AG04450 (cell line): Measurements from ENCODE around the gene RIC8B. TPM values are rescaled to one million over a fixed set of nuclear protein-coding genes. Genes with fewer than 3 reads are reported as not detected.

ENCODE experiments used
- CTCF ChIA-PET: fragments of 300-600, 350-600 bp; formaldehyde crosslinking; extraction: SDS; loops from one replicate; lab custom pipeline; 2022; ENCODE audit warnings: antibody characterized with exemption, inconsistent platforms; lab: Charles Lee
- POLR2A ChIA-PET: fragments of 350-600 bp; formaldehyde crosslinking; extraction: SDS; loops from one replicate; lab custom pipeline; 2021; ENCODE audit warnings: antibody characterized with exemption, inconsistent platforms; lab: Yijun Ruan, JAX
- DNase-seq: peaks from one replicate; pipeline ENCODE4 v3.0.0-alpha.2; 2011; ENCODE audit warnings: low read depth, low spot score
- H3K27ac ChIP-seq: one replicate; pipeline ENCODE4 v1.5.1; 2012; ENCODE audit warnings: low read depth, low read length, control low read depth
- H3K27me3 ChIP-seq: one replicate; pipeline ENCODE4 v1.6.0; 2012; ENCODE audit warnings: low read length; ENCODE audit not compliant: control insufficient read depth, insufficient read depth
- H3K4me3 ChIP-seq: 2 replicates; pipeline ENCODE4 v1.5.1; 2011; ENCODE audit warnings: mild to moderate bottlenecking, low read depth, low read length, control low read depth
- H3K9me3 ChIP-seq: 2 replicates; pipeline ENCODE4 v1.5.1; 2012; ENCODE audit warnings: low read length; ENCODE audit not compliant: control insufficient read depth, insufficient read depth
- polyA plus RNA-seq: library from polyadenylated mRNA; depleted of rRNA; stranded (reverse); fragments of >200 nt; gene quantifications from 2 replicates; pipeline ENCODE4 v1.2.3, GENCODE V29; 2011
- TF ChIP-seq, protein P1 (sequence below): IDR thresholded peaks from 2 replicates; pipeline ENCODE4 v1.5.1; 2011; ENCODE audit warnings: low read depth, low read length, control low read depth, inconsistent platforms

Gene RIC8B
- polyA plus RNA-seq, 1 experiment, result 11.2 TPM

DNA sequence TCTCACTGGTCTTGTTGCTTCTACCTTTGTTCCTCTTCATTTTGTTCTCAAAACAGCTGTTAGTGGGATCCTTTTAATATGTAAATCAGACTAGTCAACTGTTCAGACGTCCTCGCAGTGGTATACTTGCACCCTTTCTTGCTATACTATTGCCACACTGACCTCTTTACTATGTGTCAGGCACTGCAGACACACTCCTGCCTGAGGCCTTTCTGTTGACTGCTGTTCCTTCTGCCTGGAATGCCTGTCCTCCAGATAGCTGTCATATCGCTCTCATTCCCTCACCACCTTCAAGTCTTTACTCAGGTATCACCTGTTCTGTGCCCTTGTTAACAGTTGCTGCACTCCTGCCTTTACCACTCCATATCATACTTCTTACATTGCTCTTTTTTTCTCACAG lies 91.2 kb downstream of the RIC8B start:
- no peak overlapping the region for H3K4me3 ChIP-seq
- ChIA-PET POLR2A (no interaction called here), CTCF (interaction anchor here (1.3 to 1.5 kb wide), 2 partner anchors 24 kb away, joined by 4 to 5 read pairs; no protein-coding TSS in a partner anchor)
- TF ChIP-seq, protein P1, sequence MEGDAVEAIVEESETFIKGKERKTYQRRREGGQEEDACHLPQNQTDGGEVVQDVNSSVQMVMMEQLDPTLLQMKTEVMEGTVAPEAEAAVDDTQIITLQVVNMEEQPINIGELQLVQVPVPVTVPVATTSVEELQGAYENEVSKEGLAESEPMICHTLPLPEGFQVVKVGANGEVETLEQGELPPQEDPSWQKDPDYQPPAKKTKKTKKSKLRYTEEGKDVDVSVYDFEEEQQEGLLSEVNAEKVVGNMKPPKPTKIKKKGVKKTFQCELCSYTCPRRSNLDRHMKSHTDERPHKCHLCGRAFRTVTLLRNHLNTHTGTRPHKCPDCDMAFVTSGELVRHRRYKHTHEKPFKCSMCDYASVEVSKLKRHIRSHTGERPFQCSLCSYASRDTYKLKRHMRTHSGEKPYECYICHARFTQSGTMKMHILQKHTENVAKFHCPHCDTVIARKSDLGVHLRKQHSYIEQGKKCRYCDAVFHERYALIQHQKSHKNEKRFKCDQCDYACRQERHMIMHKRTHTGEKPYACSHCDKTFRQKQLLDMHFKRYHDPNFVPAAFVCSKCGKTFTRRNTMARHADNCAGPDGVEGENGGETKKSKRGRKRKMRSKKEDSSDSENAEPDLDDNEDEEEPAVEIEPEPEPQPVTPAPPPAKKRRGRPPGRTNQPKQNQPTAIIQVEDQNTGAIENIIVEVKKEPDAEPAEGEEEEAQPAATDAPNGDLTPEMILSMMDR, result no peak
- no peak for DNase-seq
- H3K27me3 ChIP-seq, result no peaks in the 10 kb centered on the region
- no peak overlapping the region for H3K27ac ChIP-seq
- H3K9me3 ChIP-seq, result no peaks in the 10 kb centered on the region

DNA sequence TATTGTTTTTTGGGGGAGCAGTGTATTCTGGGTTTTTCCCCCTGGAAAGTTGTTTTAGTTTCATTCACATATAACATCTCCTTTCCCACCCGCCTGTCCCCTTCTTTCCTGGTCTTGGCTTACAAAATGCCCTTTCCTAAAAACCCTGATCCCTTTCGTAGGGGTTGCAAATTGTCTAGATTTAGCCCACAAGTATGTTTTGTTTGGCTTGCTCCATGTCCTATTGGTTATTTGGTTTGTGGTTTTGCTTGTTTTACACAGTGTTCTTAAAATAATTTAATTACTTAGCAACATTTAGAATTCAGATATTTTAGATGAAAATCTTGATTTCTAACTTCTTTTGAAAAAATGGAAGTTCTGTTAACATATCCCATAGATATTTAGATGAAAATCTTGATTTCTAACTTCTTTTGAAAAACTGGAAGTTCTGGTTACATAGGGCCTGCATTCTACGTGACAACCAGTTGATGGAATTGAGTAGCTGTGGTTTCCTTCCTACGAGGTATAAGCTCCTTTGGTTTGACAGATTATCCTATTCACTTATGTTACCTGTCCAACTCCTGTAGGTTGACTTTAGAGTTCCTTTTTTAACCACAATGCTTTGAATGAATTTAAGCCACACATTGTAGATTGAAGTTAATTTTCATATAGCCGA lies 92.1 kb downstream of the RIC8B start:
- no peak overlapping the region for H3K4me3 ChIP-seq
- ChIA-PET POLR2A (no interaction called here), CTCF (interaction anchor here (0.6 kb wide), 1 partner anchor 898 kb away, joined by 4 read pairs; no protein-coding TSS in a partner anchor)
- no peaks in the 10 kb centered on the region for H3K9me3 ChIP-seq
- no peaks in the 10 kb centered on the region for H3K27me3 ChIP-seq
- H3K27ac ChIP-seq, result no peak overlapping the region
- TF ChIP-seq, protein P1, result no peak
- DNase-seq, result no peak

DNA sequence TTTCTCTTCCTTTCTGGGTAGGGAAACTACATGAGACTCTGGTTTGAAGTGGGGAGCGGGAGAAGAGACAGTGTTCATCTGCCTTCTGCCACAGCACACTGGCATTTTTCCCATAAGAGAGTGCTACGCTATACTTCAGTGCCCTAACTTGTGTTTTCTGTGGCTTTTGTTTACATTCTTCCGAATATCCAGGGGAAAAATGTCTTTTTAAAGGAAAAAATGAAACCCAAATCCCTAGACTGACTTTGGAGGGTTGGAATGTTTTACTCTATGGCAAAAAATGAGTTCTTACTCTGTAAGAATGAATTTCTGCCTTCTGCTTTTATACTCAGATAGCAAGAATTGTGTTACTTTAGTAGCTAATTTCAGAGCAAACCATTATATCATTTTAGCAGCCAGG lies 93.2 kb downstream of the RIC8B start:
- POLR2A ChIA-PET, result no interaction called here
- no peaks in the 10 kb centered on the region for H3K9me3 ChIP-seq
- TF ChIP-seq, protein P1, result no peak
- H3K27me3 ChIP-seq, result no peaks in the 10 kb centered on the region
- H3K27ac ChIP-seq, result no peak overlapping the region
- no peak overlapping the region for H3K4me3 ChIP-seq
- no peak for DNase-seq
- CTCF ChIA-PET, result interaction anchor here (0.7 kb wide), 1 partner anchor 510 kb away, joined by 3 read pairs; the partner anchor contains the start of gene POLR3B

DNA sequence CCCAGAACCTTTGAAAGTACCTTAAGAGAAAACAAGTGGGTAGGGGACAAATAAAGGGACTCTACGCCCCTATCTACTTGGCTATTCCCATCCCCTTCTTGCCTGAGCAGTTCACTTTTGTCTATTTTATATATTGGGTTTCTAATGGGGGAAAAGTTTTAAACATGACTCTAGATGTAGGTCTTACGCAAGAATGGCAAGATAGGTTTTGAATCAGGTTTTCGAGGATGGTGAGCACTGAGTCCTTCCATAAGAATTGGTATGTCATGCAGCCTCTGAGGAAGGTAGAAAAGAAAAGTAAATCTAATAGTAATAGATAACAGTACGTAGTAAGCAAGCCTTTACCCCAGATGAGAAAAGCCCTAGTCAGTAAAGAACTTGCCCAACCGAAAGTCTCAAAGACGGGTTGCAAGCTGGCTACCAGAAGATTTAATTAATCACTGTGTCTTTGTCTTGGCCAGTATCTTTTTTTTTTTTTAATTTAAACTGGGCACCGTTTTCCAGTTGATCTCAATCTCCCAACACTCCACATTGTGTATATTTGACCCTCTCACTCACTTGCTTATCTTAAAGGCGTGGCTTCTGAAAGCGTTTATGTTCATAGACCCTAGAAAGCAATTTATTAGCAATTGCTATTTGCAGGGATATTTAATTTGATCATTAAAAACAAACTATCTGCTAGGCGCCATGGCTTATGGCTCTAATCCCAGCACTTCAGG lies 94.7 kb downstream of the RIC8B start:
- no peak overlapping the region for H3K27ac ChIP-seq
- DNase-seq, result no peak
- CTCF ChIA-PET, result no interaction called here
- POLR2A ChIA-PET, result no interaction called here
- H3K4me3 ChIP-seq, result no peak overlapping the region
- no peaks in the 10 kb centered on the region for H3K9me3 ChIP-seq
- TF ChIP-seq, protein P1, result no peak
- no peaks in the 10 kb centered on the region for H3K27me3 ChIP-seq

DNA sequence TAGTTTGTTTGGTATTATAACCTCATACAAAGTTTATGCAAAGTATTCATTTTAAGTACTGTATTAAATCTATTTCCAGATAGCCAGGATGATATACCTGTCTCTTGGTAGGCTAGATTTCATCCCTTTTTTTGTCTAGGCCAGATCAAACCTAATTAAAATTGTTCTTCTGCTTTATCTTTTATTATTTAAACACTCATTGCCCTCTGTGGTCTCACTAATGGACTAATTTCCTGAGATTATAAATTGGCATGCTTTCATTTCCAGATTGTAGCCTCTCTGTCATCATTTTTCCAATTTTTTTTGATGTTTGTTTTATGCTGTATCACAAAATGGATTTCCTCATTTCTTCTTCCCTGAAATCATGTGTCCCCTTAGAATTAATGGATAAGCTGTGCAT lies 95.6 kb downstream of the RIC8B start:
- DNase-seq, result no peak
- H3K27me3 ChIP-seq, result no peaks in the 10 kb centered on the region
- ChIA-PET POLR2A (no interaction called here), CTCF (interaction anchor here (2.8 kb wide), 1 partner anchor 28 kb away, joined by 16 read pairs; no protein-coding TSS in a partner anchor)
- TF ChIP-seq, protein P1, result no peak
- no peak overlapping the region for H3K27ac ChIP-seq
- no peaks in the 10 kb centered on the region for H3K9me3 ChIP-seq
- no peak overlapping the region for H3K4me3 ChIP-seq
